Tibial nerve (tissue), 4 donors: ENCODE data around the gene SEPTIN8.

Source experiments
- CTCF ChIP-seq, 5 experiments: fragments of 200-600 bp in 3 of 5; fragments of 450-650 bp in 2 of 5; sonication (generic) in 3 of 5; IDR thresholded peaks; one replicate each; pipeline ENCODE4 v1.5.1; 2016 to 2019; ENCODE audit warnings: antibody characterized with exemption in 5 of 5, mild to moderate bottlenecking in 3 of 5, moderate library complexity in 2 of 5
- EP300 ChIP-seq, 2 donors: sonication (generic); formaldehyde crosslinking; IDR thresholded peaks; one replicate each; pipeline ENCODE4 v1.6.1; 2017; ENCODE audit warnings: antibody characterized with exemption in 2 of 2, mild to moderate bottlenecking in 1 of 2
- POLR2A ChIP-seq, 2 donors: fragments of 450-650 bp; IDR thresholded peaks; one replicate each; pipeline ENCODE4 v1.6.1; 2017; ENCODE audit warnings: antibody characterized with exemption in 2 of 2, mild to moderate bottlenecking in 2 of 2, moderate library complexity in 2 of 2

- TF ChIP-seq CTCF (IDR thresholded peaks at IDR 0.05) (no peak), POLR2A (IDR thresholded peaks at IDR 0.05) (no peak), EP300 (IDR thresholded peaks at IDR 0.05) (no peak)
These were observed 2.6 kb downstream of the SEPTIN8 start for GRCh38 chr5:132774406-132774805.
